Right hindlimb (tissue), 1 donor: ENCODE measurements around the gene MTRR.
A peak's percentile ranks its signal among the peaks of the same experiment; 100 is the strongest.
"Not testable (repeated sequence)": the region's sequence is repeated elsewhere in the genome, so short reads cannot be mapped to it uniquely, and the experiment has no call there.

Experiments
- DNase-seq: peaks from one replicate; pipeline ENCODE4 v3.0.0-alpha.2; 2018

MTRR gene

GRCh38 chr5:7902666-7903625, 34.0 kb downstream of the MTRR start:
- no peak for DNase-seq

- no peak for DNase-seq
Measured at GRCh38 chr5:7904170-7904569, 35.2 kb downstream of the MTRR start.

GRCh38 chr5:7907612-7908011, 38.7 kb downstream of the MTRR start:
- DNase-seq, result no peak

- no peak for DNase-seq
Measured at GRCh38 chr5:7908317-7908716, 39.4 kb downstream of the MTRR start.

- no peak for DNase-seq
Measured at GRCh38 chr5:7910738-7911428, 41.9 kb downstream of the MTRR start.

GRCh38 chr5:7911429-7911771, 42.5 kb downstream of the MTRR start:
- DNase-seq, result not testable (repeated sequence)

- no peak for DNase-seq
Measured at GRCh38 chr5:7916171-7916804, 47.3 kb downstream of the MTRR start.

- no peak for DNase-seq
Measured at GRCh38 chr5:7917130-7918123, 48.5 kb downstream of the MTRR start.

GRCh38 chr5:7925961-7926695, 57.2 kb downstream of the MTRR start:
- no peak for DNase-seq

- no peak for DNase-seq
Measured at GRCh38 chr5:7926720-7927119, 57.8 kb downstream of the MTRR start.

GRCh38 chr5:7927466-7928375, 58.8 kb downstream of the MTRR start:
- peak; percentile 46 for DNase-seq

GRCh38 chr5:7930011-7930410, 61.1 kb downstream of the MTRR start:
- DNase-seq, result no peak

- no peak for DNase-seq
Measured at GRCh38 chr5:7941692-7942091, 72.7 kb downstream of the MTRR start.

GRCh38 chr5:7947301-7947700, 78.4 kb downstream of the MTRR start:
- no peak for DNase-seq
